ENCODE results near the gene CNTN5. TPM values are rescaled to one million over a fixed set of nuclear protein-coding genes. Genes with fewer than 3 reads are reported as not detected.

Gene CNTN5
- total RNA-seq, 1 donor from 2014 or later: 17.7 TPM

DNA sequence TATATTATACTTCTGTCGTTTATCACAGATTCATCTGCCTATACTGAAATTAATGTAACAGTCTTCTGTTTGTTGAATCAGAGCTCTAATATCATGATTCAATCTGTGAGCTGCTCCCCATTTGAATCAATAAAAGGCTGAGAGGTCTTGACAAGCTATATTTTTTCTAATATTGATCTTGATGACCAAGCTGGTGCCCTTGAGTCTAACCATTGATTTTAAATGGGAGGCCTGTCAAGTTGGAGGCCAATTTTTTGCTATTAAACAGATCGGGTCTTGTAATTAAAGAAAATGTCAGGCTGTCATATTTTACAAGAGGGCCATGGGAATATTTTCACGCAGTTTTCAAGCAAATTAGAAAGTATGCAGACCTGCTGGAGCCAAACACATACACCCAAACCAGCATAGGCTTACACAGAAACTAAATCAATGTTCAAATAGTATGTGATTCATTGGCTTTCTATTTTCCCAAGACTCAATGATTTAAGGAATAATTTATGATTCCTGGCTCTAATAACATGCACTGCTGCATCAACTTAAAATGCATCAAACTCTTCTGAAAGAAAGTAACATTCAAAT lies 286.9 kb downstream of the CNTN5 start:
- Mint-ChIP-seq H3K9me3 (peaks cover 8% of the 10 kb centered on the region), H3K36me3 (no peaks in the 10 kb centered on the region), H3K4me3 (no peak overlapping the region), H3K27me3 (ENCODE audit: low read depth) (no peaks in the 10 kb centered on the region), H3K27ac (peak overlapping the region; percentile 71), H3K4me1 (peaks cover 13% of the 10 kb centered on the region)
- no peak for DNase-seq (ENCODE audit: low spot score in 2 of 2, unreplicated experiment in 2 of 2)
- TF ChIP-seq, protein P1, sequence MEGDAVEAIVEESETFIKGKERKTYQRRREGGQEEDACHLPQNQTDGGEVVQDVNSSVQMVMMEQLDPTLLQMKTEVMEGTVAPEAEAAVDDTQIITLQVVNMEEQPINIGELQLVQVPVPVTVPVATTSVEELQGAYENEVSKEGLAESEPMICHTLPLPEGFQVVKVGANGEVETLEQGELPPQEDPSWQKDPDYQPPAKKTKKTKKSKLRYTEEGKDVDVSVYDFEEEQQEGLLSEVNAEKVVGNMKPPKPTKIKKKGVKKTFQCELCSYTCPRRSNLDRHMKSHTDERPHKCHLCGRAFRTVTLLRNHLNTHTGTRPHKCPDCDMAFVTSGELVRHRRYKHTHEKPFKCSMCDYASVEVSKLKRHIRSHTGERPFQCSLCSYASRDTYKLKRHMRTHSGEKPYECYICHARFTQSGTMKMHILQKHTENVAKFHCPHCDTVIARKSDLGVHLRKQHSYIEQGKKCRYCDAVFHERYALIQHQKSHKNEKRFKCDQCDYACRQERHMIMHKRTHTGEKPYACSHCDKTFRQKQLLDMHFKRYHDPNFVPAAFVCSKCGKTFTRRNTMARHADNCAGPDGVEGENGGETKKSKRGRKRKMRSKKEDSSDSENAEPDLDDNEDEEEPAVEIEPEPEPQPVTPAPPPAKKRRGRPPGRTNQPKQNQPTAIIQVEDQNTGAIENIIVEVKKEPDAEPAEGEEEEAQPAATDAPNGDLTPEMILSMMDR (IDR thresholded peaks at IDR 0.05; ENCODE audit: unreplicated experiment): no peak

DNA sequence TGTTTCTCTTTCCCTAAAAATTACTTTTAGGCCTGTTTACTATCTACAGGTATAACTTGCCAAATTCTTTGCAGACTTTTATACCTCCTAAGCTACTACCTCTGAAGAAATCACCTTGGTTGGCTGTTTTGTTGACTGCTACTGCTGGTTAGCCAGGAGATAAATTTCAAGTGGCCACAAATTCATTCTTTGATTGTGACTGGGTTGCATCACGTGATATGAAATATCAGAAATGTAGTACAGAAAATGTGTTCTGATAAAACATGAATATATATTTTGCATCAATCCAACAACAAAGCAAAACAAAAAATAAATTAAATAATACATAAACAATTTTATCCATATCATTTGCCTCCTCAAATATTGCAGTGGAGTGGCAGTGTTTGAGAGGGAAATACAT lies 291.1 kb downstream of the CNTN5 start:
- H3K27me3 Mint-ChIP-seq (ENCODE audit: low read depth): no peaks in the 10 kb centered on the region
- H3K9me3 Mint-ChIP-seq: peaks cover 8% of the 10 kb centered on the region
- no peak for DNase-seq (ENCODE audit: low spot score in 2 of 2, unreplicated experiment in 2 of 2)
- no peaks in the 10 kb centered on the region for H3K36me3 Mint-ChIP-seq
- TF ChIP-seq, protein P1 (IDR thresholded peaks at IDR 0.05; ENCODE audit: unreplicated experiment): no peak
- no peak overlapping the region for H3K27ac Mint-ChIP-seq
- peaks cover 35% of the 10 kb centered on the region for H3K4me1 Mint-ChIP-seq
- no peak overlapping the region for H3K4me3 Mint-ChIP-seq

DNA sequence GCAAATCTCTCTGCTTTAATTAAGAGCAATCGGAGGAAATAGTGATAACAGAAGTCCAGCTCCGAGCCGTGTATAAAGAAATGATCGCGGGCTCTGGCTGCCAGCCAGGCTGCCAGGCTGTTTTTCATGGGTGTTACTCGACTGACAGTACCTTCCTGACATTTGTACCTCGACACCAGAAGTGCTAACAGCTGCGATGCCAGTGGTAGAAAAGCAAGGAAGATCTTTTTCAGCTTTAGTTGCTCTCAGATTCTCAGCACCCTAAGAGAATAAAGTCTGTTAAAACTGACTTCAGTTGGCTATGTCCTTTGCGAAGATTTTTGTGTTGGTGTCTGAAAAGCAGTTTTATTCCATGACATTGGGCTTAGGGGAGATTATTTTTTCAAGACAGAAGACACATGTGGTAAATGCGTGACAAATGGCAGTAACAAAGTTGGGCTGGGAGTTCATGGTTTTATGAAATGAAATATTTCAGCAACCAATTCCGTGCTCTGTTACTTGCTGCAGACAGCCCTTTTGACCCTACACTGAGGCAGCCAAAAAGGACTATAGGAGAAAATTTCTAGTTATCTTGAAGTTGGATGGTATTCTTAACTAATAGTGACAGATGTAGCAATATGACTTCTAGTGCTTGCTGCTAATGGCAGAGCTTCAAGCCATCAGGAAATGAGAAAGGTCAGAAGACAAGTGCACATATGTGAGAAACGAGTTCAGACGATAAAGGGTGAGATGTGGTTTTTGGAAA lies 296.2 kb downstream of the CNTN5 start:
- H3K27ac Mint-ChIP-seq: no peak overlapping the region

DNA sequence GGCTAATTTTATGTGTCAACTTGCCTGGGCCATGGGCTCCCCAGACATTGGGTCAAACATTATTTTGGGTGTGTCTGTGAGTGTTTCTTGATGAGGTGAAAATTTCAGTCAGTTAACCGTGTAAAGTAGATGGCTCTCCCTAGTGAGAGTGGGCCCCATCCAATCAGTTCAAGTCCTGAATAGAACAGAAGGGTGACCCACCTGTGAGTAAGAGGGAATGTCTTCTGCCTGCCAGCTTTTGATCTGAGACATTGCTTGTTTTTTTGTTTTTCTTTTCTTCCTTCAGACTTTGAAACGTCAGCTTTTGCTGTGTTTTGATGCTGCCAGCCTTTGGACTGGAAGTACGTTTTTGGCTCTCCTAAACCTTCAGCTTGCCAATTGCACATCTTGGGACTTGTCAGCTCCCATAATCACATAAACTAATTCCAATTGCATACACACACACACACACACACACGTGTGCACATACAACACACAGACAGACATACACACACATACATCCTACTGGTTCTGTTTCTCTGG lies 300.1 kb downstream of the CNTN5 start:
- peaks cover 16% of the 10 kb centered on the region for H3K4me1 Mint-ChIP-seq
- H3K36me3 Mint-ChIP-seq: no peaks in the 10 kb centered on the region
- H3K4me3 Mint-ChIP-seq: no peak overlapping the region
- H3K27me3 Mint-ChIP-seq (ENCODE audit: low read depth): no peaks in the 10 kb centered on the region
- H3K27ac Mint-ChIP-seq: no peak overlapping the region
- H3K9me3 Mint-ChIP-seq: no peaks in the 10 kb centered on the region
- no peak for DNase-seq (ENCODE audit: low spot score in 2 of 2, unreplicated experiment in 2 of 2)
- TF ChIP-seq, protein P1 (IDR thresholded peaks at IDR 0.05; ENCODE audit: unreplicated experiment): no peak

More for the DNA sequence above, 296.2 kb downstream of the CNTN5 start:
- TF ChIP-seq, protein P1 (IDR thresholded peaks at IDR 0.05; ENCODE audit: unreplicated experiment): no peak
- Mint-ChIP-seq H3K9me3 (no peaks in the 10 kb centered on the region), H3K36me3 (no peaks in the 10 kb centered on the region), H3K4me1 (peaks cover 30% of the 10 kb centered on the region), H3K27me3 (ENCODE audit: low read depth) (no peaks in the 10 kb centered on the region), H3K4me3 (peak overlapping the region; percentile 44)
- no peak for DNase-seq (ENCODE audit: low spot score in 2 of 2, unreplicated experiment in 2 of 2)

DNA sequence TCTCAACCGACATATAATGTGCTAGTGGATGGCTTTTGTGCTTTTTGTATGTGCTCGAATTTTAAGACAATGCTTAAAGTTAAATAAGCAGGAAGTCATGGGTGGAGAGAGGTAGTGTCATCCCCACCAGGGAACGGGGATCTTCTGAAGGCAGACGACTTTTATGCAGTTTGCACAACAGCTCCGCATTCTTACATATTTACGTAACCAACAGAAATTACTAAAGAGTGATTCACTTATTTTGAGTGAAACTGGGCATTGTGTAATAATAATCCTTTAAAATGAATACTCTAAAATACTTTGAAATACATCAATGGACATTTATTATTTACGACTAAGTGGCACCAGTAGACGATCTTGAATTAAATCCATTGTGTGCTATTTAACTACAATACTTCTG lies 305.1 kb downstream of the CNTN5 start:
- Mint-ChIP-seq H3K4me3 (no peak overlapping the region), H3K36me3 (no peaks in the 10 kb centered on the region), H3K27ac (peak overlapping the region; percentile 91), H3K9me3 (no peaks in the 10 kb centered on the region), H3K27me3 (ENCODE audit: low read depth) (no peaks in the 10 kb centered on the region), H3K4me1 (no peaks in the 10 kb centered on the region)
- DNase-seq (ENCODE audit: low spot score in 2 of 2, unreplicated experiment in 2 of 2): no peak
- TF ChIP-seq, protein P1 (IDR thresholded peaks at IDR 0.05; ENCODE audit: unreplicated experiment): no peak
